Spleen (tissue), 7 donors: ENCODE measurements around the gene DIO3.

Experiments
- CTCF ChIP-seq, 11 experiments: fragments of 200-600 bp in 7 of 11; fragments of 450-650 bp in 4 of 11; sonication (generic) in 4 of 11; IDR thresholded peaks in 8 of 11; conservative IDR thresholded peaks in 3 of 11; 1 replicate in 7 of 11; 2 replicates in 4 of 11; pipeline versions ENCODE4 v1.4.0 to v1.8.0; 2016 to 2021; ENCODE audit warnings: antibody characterized with exemption in 11 of 11, inconsistent platforms in 4 of 11, mild to moderate bottlenecking in 1 of 11
- POLR2A ChIP-seq, 3 donors: fragments of 450-650 bp; IDR thresholded peaks; one replicate each; pipeline ENCODE4 v1.5.1; 2017; ENCODE audit warnings: antibody characterized with exemption in 3 of 3, mild to moderate bottlenecking in 1 of 3
- POLR2AphosphoS5 ChIP-seq, 3 donors: sonication (generic); formaldehyde crosslinking; IDR thresholded peaks; one replicate each; pipeline ENCODE4 v1.5.1; 2017; ENCODE audit warnings: antibody characterized with exemption in 3 of 3
- donor health status: DM: no; HTN: no; CAD: no; lungs with moderate emphysema.
- donor health status: DM: no; HTN: no; CAD: no.
- donor health status: DM: no; HTN: no; CAD: no.

GRCh38 chr14:101571004-101571403 is 9.7 kb downstream of the DIO3 start:
- TF ChIP-seq CTCF (IDR thresholded peaks at IDR 0.05 in 8 of 11, conservative IDR thresholded peaks at IDR 0.05 in 3 of 11), result no peak
- no peak for TF ChIP-seq POLR2A (IDR thresholded peaks at IDR 0.05)
- no peak for TF ChIP-seq POLR2AphosphoS5 (IDR thresholded peaks at IDR 0.05)
